Fibroblast of lung (primary cell): ENCODE results near the gene SLC52A1.

ENCODE experiments used
- CTCF ChIP-seq, 2 donors: IDR thresholded peaks in 1 of 2; conservative IDR thresholded peaks in 1 of 2; 1 replicate in 1 of 2; 2 replicates in 1 of 2; pipeline ENCODE4 v1.5.1; 2011 to 2012; ENCODE audit warnings: low read length in 2 of 2, control low read depth in 1 of 2, inconsistent platforms in 1 of 2, low read depth in 1 of 2, mild to moderate bottlenecking in 1 of 2
- EZH2 ChIP-seq: IDR thresholded peaks from 2 replicates; pipeline ENCODE4 v1.5.1; 2012; ENCODE audit warnings: low read length, control low read depth, mild to moderate bottlenecking; ENCODE audit errors: missing control alignments

GRCh38 chr17:5034063-5034462 is 1.2 kb downstream of the SLC52A1 start:
- TF ChIP-seq CTCF (conservative IDR thresholded peaks at IDR 0.05 in 1 of 2, IDR thresholded peaks at IDR 0.05 in 1 of 2; ENCODE audit: low read depth in 1 of 2, low read length in 2 of 2) (no peak), EZH2 (no peak)
